IPS-20b (cell line): Measurements from ENCODE around the gene AP3S2.
"Not testable (repeated sequence)": the region's sequence is repeated elsewhere in the genome, so short reads cannot be mapped to it uniquely, and the experiment has no call there.

ENCODE experiments used
- H3K27ac ChIP-seq: one replicate; pipeline ENCODE4 v1.5.1; 2013; ENCODE audit warnings: low read length
- H3K27me3 ChIP-seq: 2 replicates; pipeline ENCODE4 v1.6.1; 2013; ENCODE audit warnings: mild to moderate bottlenecking, low read length, inconsistent platforms; ENCODE audit not compliant: insufficient read depth
- H3K36me3 ChIP-seq: 2 replicates; pipeline ENCODE4 v1.6.1; 2013; ENCODE audit warnings: low read depth, mild to moderate bottlenecking, inconsistent platforms, low read length, moderate library complexity; ENCODE audit not compliant: insufficient read depth
- H3K4me1 ChIP-seq: 2 replicates; pipeline ENCODE4 v1.6.1; 2013; ENCODE audit warnings: mild to moderate bottlenecking, control low read depth, inconsistent platforms, low read length, moderate library complexity; ENCODE audit not compliant: insufficient read depth
- H3K4me3 ChIP-seq: 2 replicates; pipeline ENCODE4 v1.5.1; 2013; ENCODE audit warnings: mild to moderate bottlenecking, low read length, inconsistent platforms
- H3K9ac ChIP-seq: 2 replicates; pipeline ENCODE4 v1.6.1; 2013; ENCODE audit warnings: low read depth, mild to moderate bottlenecking, inconsistent platforms, low read length, moderate library complexity
- H3K9me3 ChIP-seq: 2 replicates; pipeline ENCODE4 v1.6.1; 2013; ENCODE audit warnings: mild to moderate bottlenecking, low read depth, low read length, inconsistent platforms; ENCODE audit not compliant: insufficient read depth

AP3S2 gene

DNA sequence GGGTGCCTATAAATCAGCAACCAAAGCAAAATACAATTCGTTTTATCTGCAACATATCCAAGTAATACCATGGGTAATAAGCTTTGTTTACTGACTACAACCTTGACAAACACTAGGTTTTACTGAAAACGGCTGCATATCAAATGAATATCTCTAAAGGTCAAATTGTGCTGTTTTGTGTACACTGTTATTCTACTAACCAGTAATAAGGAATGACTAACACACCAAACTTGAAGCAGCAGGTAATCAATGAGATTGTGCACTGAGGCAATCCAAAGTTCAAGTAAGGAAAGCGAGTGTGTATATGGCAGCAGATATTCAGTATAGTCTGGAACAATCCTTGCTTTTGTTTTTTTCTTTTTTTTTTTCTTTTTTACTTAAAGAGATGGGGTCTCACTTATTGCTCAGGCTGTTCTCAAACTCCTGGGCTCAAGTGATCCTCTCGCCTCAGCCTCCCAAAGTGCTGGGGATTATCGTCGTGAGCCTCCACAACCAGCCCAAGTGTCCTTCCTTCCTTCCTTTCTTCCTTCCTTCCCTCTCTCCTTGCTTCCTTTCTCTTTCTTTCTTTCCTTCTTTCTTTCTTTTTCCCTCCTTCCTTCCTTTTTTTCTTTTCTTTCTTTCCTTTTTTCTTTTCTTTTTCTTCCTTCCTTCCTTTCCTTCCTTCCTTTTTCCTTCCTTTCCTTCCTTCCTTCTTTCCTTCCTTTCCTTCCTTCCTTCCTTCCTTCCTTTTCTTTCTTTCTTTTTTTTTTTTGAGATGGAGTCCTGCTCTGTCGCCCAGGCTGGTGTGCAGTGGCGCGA lies 34.9 kb downstream of the AP3S2 start:
- Histone ChIP-seq H3K36me3 (peaks cover 22% of the 10 kb centered on the region), H3K4me3 (no peak overlapping the region), H3K4me1 (no peaks in the 10 kb centered on the region), H3K9ac (no peak overlapping the region), H3K27ac (no peak overlapping the region), H3K9me3 (no peaks in the 10 kb centered on the region), H3K27me3 (no peaks in the 10 kb centered on the region)

DNA sequence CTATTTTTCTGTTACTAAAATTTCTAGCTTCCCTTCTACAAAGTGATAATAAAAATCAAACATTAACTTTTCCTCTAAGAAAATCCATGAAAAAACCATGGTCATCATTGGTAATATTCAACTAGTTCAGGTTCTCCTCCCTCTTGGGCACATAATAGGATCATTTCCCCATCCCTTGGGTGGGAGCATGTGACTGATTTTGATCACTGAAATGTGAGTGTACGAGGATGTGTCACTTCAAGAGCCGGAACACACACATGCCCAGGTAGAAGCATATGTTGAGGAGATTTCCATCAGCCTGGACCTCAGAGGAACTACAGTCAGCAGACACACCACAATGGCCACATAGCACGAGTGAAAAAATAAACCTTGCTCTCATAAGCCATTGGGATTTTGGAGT lies 36.1 kb downstream of the AP3S2 start:
- Histone ChIP-seq H3K4me3 (no peak overlapping the region), H3K27ac (no peak overlapping the region), H3K4me1 (no peaks in the 10 kb centered on the region), H3K9ac (no peak overlapping the region), H3K9me3 (no peaks in the 10 kb centered on the region), H3K27me3 (no peaks in the 10 kb centered on the region), H3K36me3 (peaks cover 27% of the 10 kb centered on the region)

GRCh38 chr15:89855948-89856347 lies 37.8 kb downstream of the AP3S2 start:
- no peaks in the 10 kb centered on the region for H3K27me3 ChIP-seq
- peaks cover 29% of the 10 kb centered on the region for H3K36me3 ChIP-seq
- H3K27ac ChIP-seq: no peak overlapping the region
- no peak overlapping the region for H3K9ac ChIP-seq
- no peaks in the 10 kb centered on the region for H3K4me1 ChIP-seq
- no peak overlapping the region for H3K4me3 ChIP-seq
- no peaks in the 10 kb centered on the region for H3K9me3 ChIP-seq

DNA sequence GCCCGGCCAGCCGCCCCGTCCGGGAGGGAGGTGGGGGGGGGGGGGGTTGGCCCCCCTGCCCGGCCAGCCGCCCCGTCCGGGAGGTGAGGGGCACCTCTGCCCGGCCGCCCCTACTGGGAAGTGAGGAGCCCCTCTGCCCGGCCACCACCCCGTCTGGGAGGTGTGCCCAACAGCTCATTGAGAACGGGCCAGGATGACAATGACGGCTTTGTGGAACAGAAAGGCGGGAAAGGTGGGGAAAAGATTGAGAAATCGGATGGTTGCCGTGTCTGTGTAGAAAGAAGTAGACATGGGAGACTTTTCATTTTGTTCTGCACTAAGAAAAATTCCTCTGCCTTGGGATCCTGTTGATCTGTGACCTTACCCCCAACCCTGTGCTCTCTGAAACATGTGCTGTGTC lies 38.9 kb downstream of the AP3S2 start:
- H3K27me3 ChIP-seq, H3K9ac ChIP-seq, H3K9me3 ChIP-seq, H3K4me3 ChIP-seq, H3K27ac ChIP-seq, H3K4me1 ChIP-seq: not testable (repeated sequence)
- H3K36me3 ChIP-seq: peaks cover 18% of the 10 kb centered on the region

GRCh38 chr15:89852342-89852995 lies 41.3 kb downstream of the AP3S2 start:
- Histone ChIP-seq H3K9me3 (no peaks in the 10 kb centered on the region), H3K27me3 (no peaks in the 10 kb centered on the region), H3K27ac (no peak overlapping the region), H3K4me3 (no peak overlapping the region), H3K36me3 (peaks cover 17% of the 10 kb centered on the region), H3K9ac (no peak overlapping the region), H3K4me1 (no peaks in the 10 kb centered on the region)

- no peaks in the 10 kb centered on the region for H3K4me1 ChIP-seq
These were observed 42.0 kb downstream of the AP3S2 start for GRCh38 chr15:89851673-89852341.

DNA sequence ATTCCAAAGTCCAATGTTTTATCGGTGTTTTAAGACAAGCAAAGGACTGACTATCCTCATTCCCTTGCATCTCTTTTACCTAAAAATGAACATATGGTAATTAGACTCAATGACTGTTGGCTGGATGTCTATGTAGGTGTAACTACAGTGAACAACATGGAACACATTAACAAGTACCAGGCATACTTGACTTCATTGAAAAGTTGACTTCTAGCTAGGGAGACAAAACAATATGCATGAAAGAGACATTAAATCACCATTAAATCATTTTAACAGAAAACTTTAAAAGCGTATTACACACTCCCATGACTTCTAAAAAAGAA lies 44.9 kb downstream of the AP3S2 start:
- H3K9me3 ChIP-seq: no peaks in the 10 kb centered on the region
- H3K4me3 ChIP-seq: no peak overlapping the region
- H3K4me1 ChIP-seq: no peaks in the 10 kb centered on the region; the same call in 1 of the 2 replicates
- H3K27ac ChIP-seq: no peak overlapping the region
- H3K36me3 ChIP-seq: peaks cover 17% of the 10 kb centered on the region
- H3K27me3 ChIP-seq: no peaks in the 10 kb centered on the region
- H3K9ac ChIP-seq: no peak overlapping the region

More at GRCh38 chr15:89851673-89852341, 42.0 kb downstream of the AP3S2 start:
- Histone ChIP-seq H3K9ac (no peak overlapping the region), H3K9me3 (no peaks in the 10 kb centered on the region), H3K4me3 (no peak overlapping the region), H3K27ac (no peak overlapping the region), H3K36me3 (peaks cover 17% of the 10 kb centered on the region), H3K27me3 (no peaks in the 10 kb centered on the region)

DNA sequence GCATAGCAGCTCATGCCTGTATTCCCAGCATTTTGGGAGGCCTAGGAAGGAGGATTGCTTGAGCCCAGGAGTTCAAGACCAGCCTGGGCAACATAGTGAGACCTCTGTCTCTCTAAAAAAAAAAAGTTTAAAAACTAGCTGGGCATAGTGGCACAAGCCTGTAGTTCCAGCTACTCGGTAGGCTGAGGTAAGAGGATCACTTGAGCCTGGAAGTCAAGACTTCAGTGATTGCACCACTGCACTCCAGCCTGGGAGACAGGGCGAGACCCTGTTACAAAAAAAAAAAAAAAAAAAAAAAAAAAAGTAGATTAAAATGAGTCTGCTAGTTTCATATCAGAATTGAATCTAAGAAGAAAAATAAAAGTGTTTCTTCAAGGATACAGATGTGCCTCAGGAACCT lies 46.7 kb downstream of the AP3S2 start:
- Histone ChIP-seq H3K4me1 (no peaks in the 10 kb centered on the region; the same call in 1 of the 2 replicates), H3K9ac (no peak overlapping the region), H3K4me3 (no peak overlapping the region), H3K27me3 (no peaks in the 10 kb centered on the region), H3K36me3 (peaks cover 5% of the 10 kb centered on the region), H3K27ac (no peak overlapping the region), H3K9me3 (no peaks in the 10 kb centered on the region)

- H3K4me3 ChIP-seq: no peak overlapping the region
- no peaks in the 10 kb centered on the region for H3K9me3 ChIP-seq
- no peaks in the 10 kb centered on the region for H3K27me3 ChIP-seq
- no peak overlapping the region for H3K9ac ChIP-seq
- no peaks in the 10 kb centered on the region for H3K36me3 ChIP-seq
- no peak overlapping the region for H3K27ac ChIP-seq
- H3K4me1 ChIP-seq: no peaks in the 10 kb centered on the region; the same call in 1 of the 2 replicates
These were observed 48.4 kb downstream of the AP3S2 start for GRCh38 chr15:89845305-89845893.

- Histone ChIP-seq H3K4me3 (no peak overlapping the region), H3K36me3 (peaks cover 10% of the 10 kb centered on the region; the same call in 1 of the 2 replicates), H3K4me1 (no peaks in the 10 kb centered on the region; the same call in 1 of the 2 replicates), H3K9ac (no peak overlapping the region), H3K27ac (no peak overlapping the region), H3K9me3 (no peaks in the 10 kb centered on the region), H3K27me3 (no peaks in the 10 kb centered on the region)
These were observed 51.8 kb downstream of the AP3S2 start for GRCh38 chr15:89841962-89842361.

DNA sequence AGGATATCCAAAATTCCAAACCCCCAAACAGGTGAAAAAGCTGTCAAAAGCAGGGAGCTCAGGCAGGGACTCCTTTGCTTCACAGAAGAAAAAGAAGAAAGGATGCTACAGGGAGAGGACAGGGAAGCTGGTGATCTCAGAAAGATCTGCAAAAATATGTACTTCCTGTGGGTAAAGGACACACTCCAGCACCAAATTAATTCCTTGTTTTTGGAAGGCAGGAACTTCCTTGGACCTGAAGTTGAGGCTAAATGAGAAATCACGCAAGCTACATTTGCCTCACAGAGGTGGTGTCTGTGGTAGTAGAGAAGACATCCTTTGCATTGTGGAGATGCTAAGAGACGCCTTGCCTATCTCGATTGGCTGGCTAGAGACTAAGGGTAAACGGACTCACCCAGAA lies 52.5 kb downstream of the AP3S2 start:
- Histone ChIP-seq H3K27ac (no peak overlapping the region), H3K36me3 (peaks cover 17% of the 10 kb centered on the region), H3K4me1 (no peaks in the 10 kb centered on the region; the same call in 1 of the 2 replicates), H3K27me3 (no peaks in the 10 kb centered on the region), H3K9me3 (no peaks in the 10 kb centered on the region), H3K4me3 (no peak overlapping the region), H3K9ac (no peak overlapping the region)
